ENCODE data around the gene CUX1. TPM values are rescaled to one million over a fixed set of nuclear protein-coding genes. Genes with fewer than 3 reads are reported as not detected.
"Not testable (repeated sequence)": the region's sequence is repeated elsewhere in the genome, so short reads cannot be mapped to it uniquely, and the experiment has no call there.

The CUX1 gene
- total RNA-seq, 1 donor from 2014 or later = 50.6 TPM

DNA sequence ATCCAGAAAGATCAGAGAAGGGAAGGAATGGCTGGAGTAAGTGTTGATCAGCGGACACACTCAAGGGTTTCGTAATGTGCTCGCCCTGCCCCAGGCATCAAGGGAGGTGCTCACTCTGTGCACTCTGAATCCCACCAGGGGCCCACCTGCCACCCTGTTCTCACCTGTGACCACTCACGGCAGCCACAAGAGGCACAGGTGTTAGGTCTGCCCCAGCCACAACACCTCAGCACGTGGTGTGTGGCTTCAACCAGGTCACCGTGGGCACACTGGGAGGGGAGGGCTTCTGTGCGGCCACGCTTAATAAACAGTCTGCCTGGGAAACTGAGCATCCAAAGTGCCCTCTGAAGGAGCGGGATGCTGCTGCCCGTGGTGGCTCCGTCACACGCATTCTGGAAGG, 49.8 kb downstream of the CUX1 start:
- no peak overlapping the region for H3K4me3 ChIP-seq (ENCODE audit: insufficient read depth, low read depth, low read length)
- TF ChIP-seq EZH2 (IDR thresholded peaks at IDR 0.05; ENCODE audit: insufficient read depth, low read length) = no peak
- no peak for TF ChIP-seq CTCF (IDR thresholded peaks at IDR 0.05; ENCODE audit: insufficient read depth, low read depth, low read length)
- Mint-ChIP-seq H3K4me1 (ENCODE audit: low read depth, unreplicated experiment) (peaks cover 24% of the 10 kb centered on the region), H3K27ac (ENCODE audit: unreplicated experiment) (no peak overlapping the region), H3K4me3 (ENCODE audit: unreplicated experiment) (no peak overlapping the region), H3K36me3 (ENCODE audit: low read depth, unreplicated experiment) (peaks cover 11% of the 10 kb centered on the region), H3K27me3 (ENCODE audit: low read depth, unreplicated experiment) (no peaks in the 10 kb centered on the region), H3K9me3 (ENCODE audit: unreplicated experiment) (peaks cover 2% of the 10 kb centered on the region)
- H4K20me1 ChIP-seq (ENCODE audit: insufficient read depth, low read length) = peaks cover 83% of the 10 kb centered on the region
- DNase-seq (ENCODE audit: low read depth) = no peak
- no peak overlapping the region for H3K4me2 ChIP-seq (ENCODE audit: low read length)
- no peak overlapping the region for H3K9ac ChIP-seq (ENCODE audit: low read length)
- no peak for FAIRE-seq
- H3K27me3 ChIP-seq (ENCODE audit: insufficient read depth, low read length) = no peaks in the 10 kb centered on the region
- no peaks in the 10 kb centered on the region for H3K9me3 ChIP-seq (ENCODE audit: insufficient read depth, low read depth, low read length)
- H3K4me1 ChIP-seq (ENCODE audit: insufficient read depth, low read length) = no peaks in the 10 kb centered on the region
- no peaks in the 10 kb centered on the region for H3K36me3 ChIP-seq (ENCODE audit: insufficient read depth, low read length)
- H2AFZ ChIP-seq (ENCODE audit: low read depth, low read length) = no peak overlapping the region
- H3K27ac ChIP-seq (ENCODE audit: low read depth, low read length) = no peak overlapping the region
- H3K79me2 ChIP-seq (ENCODE audit: insufficient read depth, low read length) = peaks cover 79% of the 10 kb centered on the region

- not testable (repeated sequence) for FAIRE-seq; H3K27me3 ChIP-seq (ENCODE audit: insufficient read depth, low read length); H3K4me2 ChIP-seq (ENCODE audit: low read length); H3K4me3 Mint-ChIP-seq (ENCODE audit: unreplicated experiment); H3K4me1 ChIP-seq (ENCODE audit: insufficient read depth, low read length); H3K9me3 ChIP-seq (ENCODE audit: insufficient read depth, low read depth, low read length); DNase-seq (ENCODE audit: low read depth); H3K36me3 ChIP-seq (ENCODE audit: insufficient read depth, low read length); H3K27ac ChIP-seq (ENCODE audit: low read depth, low read length); H2AFZ ChIP-seq (ENCODE audit: low read depth, low read length); H3K9ac ChIP-seq (ENCODE audit: low read length); H3K9me3 Mint-ChIP-seq (ENCODE audit: unreplicated experiment); H3K27me3 Mint-ChIP-seq (ENCODE audit: low read depth, unreplicated experiment); H3K4me3 ChIP-seq (ENCODE audit: insufficient read depth, low read depth, low read length); H3K27ac Mint-ChIP-seq (ENCODE audit: unreplicated experiment)
- peaks cover 24% of the 10 kb centered on the region for H3K4me1 Mint-ChIP-seq (ENCODE audit: low read depth, unreplicated experiment)
- peaks cover 11% of the 10 kb centered on the region for H3K36me3 Mint-ChIP-seq (ENCODE audit: low read depth, unreplicated experiment)
- Histone ChIP-seq H3K79me2 (ENCODE audit: insufficient read depth, low read length) (peaks cover 78% of the 10 kb centered on the region), H4K20me1 (ENCODE audit: insufficient read depth, low read length) (peaks cover 79% of the 10 kb centered on the region)
These were observed 50.3 kb downstream of the CUX1 start for GRCh38 chr7:101867681-101868080.

- Mint-ChIP-seq H3K4me1 (ENCODE audit: low read depth, unreplicated experiment) (peaks cover 24% of the 10 kb centered on the region), H3K4me3 (ENCODE audit: unreplicated experiment) (peak overlapping the region; percentile 37)
- no peak overlapping the region for H2AFZ ChIP-seq (ENCODE audit: low read depth, low read length)
These were observed 50.9 kb downstream of the CUX1 start for GRCh38 chr7:101868191-101868950.

More at GRCh38 chr7:101868191-101868950, 50.9 kb downstream of the CUX1 start:
- H3K9me3 ChIP-seq (ENCODE audit: insufficient read depth, low read depth, low read length) = no peaks in the 10 kb centered on the region
- Mint-ChIP-seq H3K27me3 (ENCODE audit: low read depth, unreplicated experiment) (no peaks in the 10 kb centered on the region), H3K36me3 (ENCODE audit: low read depth, unreplicated experiment) (peaks cover 11% of the 10 kb centered on the region), H3K27ac (ENCODE audit: unreplicated experiment) (no peak overlapping the region), H3K9me3 (ENCODE audit: unreplicated experiment) (peaks cover 2% of the 10 kb centered on the region)
- FAIRE-seq = no peak
- H3K9ac ChIP-seq (ENCODE audit: low read length) = no peak overlapping the region
- no peaks in the 10 kb centered on the region for H3K27me3 ChIP-seq (ENCODE audit: insufficient read depth, low read length)
- no peak overlapping the region for H3K4me3 ChIP-seq (ENCODE audit: insufficient read depth, low read depth, low read length)
- H4K20me1 ChIP-seq (ENCODE audit: insufficient read depth, low read length) = peaks cover 75% of the 10 kb centered on the region
- peaks cover 76% of the 10 kb centered on the region for H3K79me2 ChIP-seq (ENCODE audit: insufficient read depth, low read length)
- no peak for DNase-seq (ENCODE audit: low read depth)
- no peak for TF ChIP-seq EZH2 (IDR thresholded peaks at IDR 0.05; ENCODE audit: insufficient read depth, low read length)
- H3K4me1 ChIP-seq (ENCODE audit: insufficient read depth, low read length) = no peaks in the 10 kb centered on the region
- H3K27ac ChIP-seq (ENCODE audit: low read depth, low read length) = no peak overlapping the region
- H3K36me3 ChIP-seq (ENCODE audit: insufficient read depth, low read length) = no peaks in the 10 kb centered on the region
- H3K4me2 ChIP-seq (ENCODE audit: low read length) = no peak overlapping the region

All from astrocyte (in vitro differentiated cells and primary cell).